Sciatic nerve (tissue), 2 donors: ENCODE results near the gene NFAM1. TPM values are rescaled to one million over a fixed set of nuclear protein-coding genes. Genes with fewer than 3 reads are reported as not detected.

Experiments used
- ATAC-seq: fragments of 200-7000 bp; cut with Tn5 transposase; one replicate; pipeline ENCODE4 v1.9.1; 2020; ENCODE audit warnings: mild to moderate bottlenecking, moderate library complexity
- DNase-seq: peaks from one replicate; pipeline ENCODE4 v3.0.0-alpha.2; 2020; ENCODE audit warnings: low spot score
- intact Hi-C: fragments of 100-400 bp; cut with DNase I; formaldehyde crosslinking; loops from one replicate; pipeline ENCODE4 v1.14.2; 2022
- total RNA-seq: library from RNA; stranded (reverse); fragmentation: NEBNext Ultra II Directional; extraction: Animal tissue kit (Norgen Biotek cat#: 25700); gene quantifications from one replicate; pipeline ENCODE4 v1.2.1, GENCODE V29; 2021
- donor health status: DM: no; HTN: no; CAD: no.
- donor health status: DM: no; HTN: no; CAD: no.

Gene NFAM1
- total RNA-seq, 1 donor from 2014 or later: 6.6 TPM

GRCh38 chr22:42425337-42425988 is 6.7 kb downstream of the NFAM1 start:
- ATAC-seq: no peak
- intact Hi-C loops: no loop called here
- no peak for DNase-seq

- intact Hi-C loops: no loop called here
- ATAC-seq: peak; percentile 76
- no peak for DNase-seq
Observed at GRCh38 chr22:42419243-42419881, 12.8 kb downstream of the NFAM1 start.

GRCh38 chr22:42418811-42419242 is 13.4 kb downstream of the NFAM1 start:
- peak; percentile 9 for ATAC-seq
- intact Hi-C loops: no loop called here
- no peak for DNase-seq

GRCh38 chr22:42417645-42418305 is 14.4 kb downstream of the NFAM1 start:
- DNase-seq (no peak), ATAC-seq (no peak)
- intact Hi-C loops: no loop called here

- ATAC-seq (no peak), DNase-seq (no peak)
- intact Hi-C loops: no loop called here
Observed at GRCh38 chr22:42416671-42417230, 15.5 kb downstream of the NFAM1 start.

- intact Hi-C loops: no loop called here
- ATAC-seq: no peak
- DNase-seq: no peak
Observed at GRCh38 chr22:42414565-42415303, 17.5 kb downstream of the NFAM1 start.

GRCh38 chr22:42414021-42414420 is 18.2 kb downstream of the NFAM1 start:
- DNase-seq: no peak
- no peak for ATAC-seq
- intact Hi-C loops: no loop called here

GRCh38 chr22:42412744-42413333 is 19.4 kb downstream of the NFAM1 start:
- intact Hi-C loops: no loop called here
- ATAC-seq (peak; percentile 36), DNase-seq (no peak)

- no peak for DNase-seq
- intact Hi-C loops: no loop called here
- ATAC-seq: no peak
Observed at GRCh38 chr22:42410708-42411107, 21.5 kb downstream of the NFAM1 start.

- DNase-seq (no peak), ATAC-seq (no peak)
- intact Hi-C loops: no loop called here
Observed at GRCh38 chr22:42408810-42409529, 23.2 kb downstream of the NFAM1 start.

- intact Hi-C loops: no loop called here
- no peak for ATAC-seq
- DNase-seq: no peak
Observed at GRCh38 chr22:42408276-42408675, 23.9 kb downstream of the NFAM1 start.

GRCh38 chr22:42404266-42404665 is 27.9 kb downstream of the NFAM1 start:
- ATAC-seq: no peak
- DNase-seq: no peak
- intact Hi-C loops: no loop called here

GRCh38 chr22:42401535-42402334 is 30.5 kb downstream of the NFAM1 start:
- DNase-seq (no peak), ATAC-seq (no peak)
- intact Hi-C loops: no loop called here

GRCh38 chr22:42400811-42401534 is 31.2 kb downstream of the NFAM1 start:
- intact Hi-C loops: no loop called here
- ATAC-seq (no peak), DNase-seq (no peak)

- peak; percentile 66 for ATAC-seq
- intact Hi-C loops: no loop called here
- DNase-seq: peak; percentile 75
Observed at GRCh38 chr22:42399315-42400271, 32.6 kb downstream of the NFAM1 start.
